HepG2 (cell line): ENCODE data around the gene PRDX6. TPM values are rescaled to one million over a fixed set of nuclear protein-coding genes. Genes with fewer than 3 reads are reported as not detected.

Experiments used
- ARNT2 ChIP-seq: sonication (generic); formaldehyde crosslinking; IDR thresholded peaks from 2 replicates; pipeline ENCODE4 v1.8.0; 2022; ENCODE audit warnings: mild to moderate bottlenecking, low read depth, missing genetic modification reagents, moderate library complexity
- NFAT5 ChIP-seq: sonication (generic); formaldehyde crosslinking; IDR thresholded peaks from 2 replicates; pipeline ENCODE4 v1.4.0; 2020; ENCODE audit warnings: missing genetic modification reagents
- NR2F6 ChIP-seq, 2 experiments: IDR thresholded peaks; 2 replicates each; pipeline ENCODE4 v1.6.1; 2016; ENCODE audit warnings: antibody characterized with exemption in 1 of 2, mild to moderate bottlenecking in 1 of 2
- NR3C1 ChIP-seq: sonication (generic); formaldehyde crosslinking; IDR thresholded peaks from 2 replicates; pipeline ENCODE4 v1.4.0; 2020; ENCODE audit warnings: missing genetic modification reagents
- PATZ1 ChIP-seq: sonication (generic); formaldehyde crosslinking; IDR thresholded peaks from 2 replicates; pipeline ENCODE4 v1.4.0; 2020; ENCODE audit warnings: missing genetic modification reagents
- SOX5 ChIP-seq: IDR thresholded peaks from 2 replicates; pipeline ENCODE4 v1.6.1; 2016; ENCODE audit warnings: borderline replicate concordance
- TAF1 ChIP-seq: sonication (generic); formaldehyde crosslinking; IDR thresholded peaks from 2 replicates; pipeline ENCODE4 v1.4.0; 2020; ENCODE audit warnings: missing genetic modification reagents
- TAF15 ChIP-seq: fragments of 200-400 bp; formaldehyde crosslinking; IDR thresholded peaks from one replicate; pipeline ENCODE4 v1.6.1; 2018; ENCODE audit warnings: mild to moderate bottlenecking, low read depth, low read length; ENCODE audit not compliant: poor library complexity, severe bottlenecking
- TFDP1 ChIP-seq: IDR thresholded peaks from 2 replicates; pipeline ENCODE4 v1.6.1; 2016; ENCODE audit warnings: missing compliant biosample characterization, missing genetic modification reagents, borderline replicate concordance
- TMF1 ChIP-seq: sonication (generic); formaldehyde crosslinking; IDR thresholded peaks from 2 replicates; pipeline ENCODE4 v1.8.1; 2022; ENCODE audit warnings: low read depth, missing genetic modification reagents
- ZBTB7A ChIP-seq: sonication (generic); formaldehyde crosslinking; IDR thresholded peaks from 2 replicates; pipeline ENCODE4 v1.8.0; 2022; ENCODE audit warnings: mild to moderate bottlenecking, missing genetic modification reagents
- ZNF30 ChIP-seq: sonication (generic); formaldehyde crosslinking; IDR thresholded peaks from 2 replicates; pipeline ENCODE4 v1.5.0; 2020; ENCODE audit warnings: mild to moderate bottlenecking, missing genetic modification reagents
- ZNF34 ChIP-seq: sonication (generic); formaldehyde crosslinking; IDR thresholded peaks from 2 replicates; pipeline ENCODE4 v1.4.0; 2020; ENCODE audit warnings: mild to moderate bottlenecking, missing genetic modification reagents, borderline replicate concordance
- ZNF558 ChIP-seq: sonication (generic); formaldehyde crosslinking; IDR thresholded peaks from 2 replicates; pipeline ENCODE4 v1.9.0; 2022; ENCODE audit warnings: mild to moderate bottlenecking, missing genetic modification reagents, borderline replicate concordance
- ZNF576 ChIP-seq: sonication (generic); formaldehyde crosslinking; IDR thresholded peaks from 2 replicates; pipeline ENCODE4 v1.4.0; 2020; ENCODE audit warnings: mild to moderate bottlenecking, missing genetic modification reagents
- polyA plus RNA-seq, 8 experiments: library from polyadenylated mRNA; depleted of rRNA in 3 of 8; stranded (reverse) in 7 of 8; unstranded in 1 of 8; fragments of >200 nt; fragmentation: Illumina TruSeq in 4 of 8; extraction: Trizol in 4 of 8; gene quantifications; 2 replicates each; pipeline versions ENCODE4 v1.2.1 to v1.2.3, GENCODE V29; 2011 to 2016; ENCODE audit warnings: low read depth in 4 of 8, missing spikeins in 1 of 8, mixed read lengths in 1 of 8; ENCODE audit not compliant: insufficient read depth in 1 of 8
- total RNA-seq, 5 experiments: library from RNA; depleted of rRNA; stranded (reverse); fragments of >200 nt; fragmentation: Illumina TruSeq; extraction: Trizol; gene quantifications; 2 replicates each; pipeline ENCODE4 v1.2.3, GENCODE V29; 2016; ENCODE audit warnings: low read depth in 1 of 5

PRDX6 gene
- total and polyA plus RNA-seq, 2 of the 13 experiments (the other 11 are each of a cell fraction or from before 2014, with no cell fraction given): 224 to 309 TPM

GRCh38 chr1:173477286-173478093 is at the start of gene PRDX6 (continued):
- TF ChIP-seq TAF15 (no peak), TAF1 (CRISPR knock-in tag) (peak; percentile 86), ZNF34 (0 out of 2 replicates have a peak, but pooled peaks have one; percentile 72), PATZ1 (CRISPR knock-in tag) (peak; percentile 78), TFDP1 (CRISPR knock-in tag) (no peak), NFAT5 (0 out of 2 replicates have a peak, but pooled peaks have one; percentile 22), SOX5 (no peak; the same call in 1 of the 2 replicates), ZNF576 (CRISPR knock-in tag) (no peak), ZNF558 (CRISPR knock-in tag) (peak; percentile 59; the same call in 1 of the 2 replicates), ZBTB7A (CRISPR knock-in tag) (no peak; the same call in 1 of the 2 replicates), NR3C1 (CRISPR knock-in tag) (no peak), ARNT2 (CRISPR knock-in tag) (no peak; the same call in 1 of the 2 replicates), ZNF30 (CRISPR knock-in tag) (peak; percentile 43), NR2F6 (IDR thresholded peaks at IDR 0.05) (no peak), NR2F6 (CRISPR knock-in tag; IDR thresholded peaks at IDR 0.05) (no peak; the same call in none of the 2 replicates), TMF1 (no peak)
